ENCODE data around the gene COL6A2. TPM values are rescaled to one million over a fixed set of nuclear protein-coding genes. Genes with fewer than 3 reads are reported as not detected.
A peak's percentile ranks its signal among the peaks of the same experiment; 100 is the strongest.
"Not testable (repeated sequence)": the region's sequence is repeated elsewhere in the genome, so short reads cannot be mapped to it uniquely, and the experiment has no call there.

The COL6A2 gene
- total RNA-seq, 2 donors from 2014 or later: 259 to 377 TPM

DNA sequence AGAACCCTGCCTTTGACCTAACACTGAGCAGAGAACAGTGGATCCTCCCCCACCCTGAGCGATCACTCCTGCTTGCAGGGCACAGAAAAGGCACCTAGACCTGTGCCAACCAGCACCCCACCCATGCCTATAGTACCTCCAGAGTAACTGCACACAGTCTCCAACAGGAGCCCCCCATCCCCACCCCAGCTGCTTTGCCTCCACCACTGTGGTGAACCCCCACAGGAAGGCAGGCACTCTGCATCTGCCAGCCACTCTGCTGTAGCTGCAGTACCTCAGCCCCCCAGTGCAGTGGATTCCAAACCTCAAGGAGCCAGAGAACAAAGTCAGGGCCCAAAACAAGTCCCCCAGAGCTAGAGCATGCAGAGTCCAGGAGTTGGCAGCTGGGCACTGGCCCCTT lies 75.7 kb downstream of the COL6A2 start:
- WGBS, 2 experiments (ENCODE audit: insufficient coverage in 1 of 2, insufficient read length in 1 of 2): 90% methylated on average over 1 of the region's 1 CpG; no CpG with 5 or more reads in 1 of the 2 experiments
- H3K27me3 ChIP-seq (ENCODE audit: control insufficient read depth, insufficient read depth, low read length, poor library complexity, severe bottlenecking): no peaks in the 10 kb centered on the region
- TF ChIP-seq, protein P1, sequence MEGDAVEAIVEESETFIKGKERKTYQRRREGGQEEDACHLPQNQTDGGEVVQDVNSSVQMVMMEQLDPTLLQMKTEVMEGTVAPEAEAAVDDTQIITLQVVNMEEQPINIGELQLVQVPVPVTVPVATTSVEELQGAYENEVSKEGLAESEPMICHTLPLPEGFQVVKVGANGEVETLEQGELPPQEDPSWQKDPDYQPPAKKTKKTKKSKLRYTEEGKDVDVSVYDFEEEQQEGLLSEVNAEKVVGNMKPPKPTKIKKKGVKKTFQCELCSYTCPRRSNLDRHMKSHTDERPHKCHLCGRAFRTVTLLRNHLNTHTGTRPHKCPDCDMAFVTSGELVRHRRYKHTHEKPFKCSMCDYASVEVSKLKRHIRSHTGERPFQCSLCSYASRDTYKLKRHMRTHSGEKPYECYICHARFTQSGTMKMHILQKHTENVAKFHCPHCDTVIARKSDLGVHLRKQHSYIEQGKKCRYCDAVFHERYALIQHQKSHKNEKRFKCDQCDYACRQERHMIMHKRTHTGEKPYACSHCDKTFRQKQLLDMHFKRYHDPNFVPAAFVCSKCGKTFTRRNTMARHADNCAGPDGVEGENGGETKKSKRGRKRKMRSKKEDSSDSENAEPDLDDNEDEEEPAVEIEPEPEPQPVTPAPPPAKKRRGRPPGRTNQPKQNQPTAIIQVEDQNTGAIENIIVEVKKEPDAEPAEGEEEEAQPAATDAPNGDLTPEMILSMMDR (conservative IDR thresholded peaks at IDR 0.05): no peak
- no peak for DNase-seq
- no peaks in the 10 kb centered on the region for H3K27me3 Mint-ChIP-seq (ENCODE audit: insufficient read depth)
- no peak overlapping the region for H3K4me3 Mint-ChIP-seq
- H3K4me3 ChIP-seq (ENCODE audit: low read length): no peak overlapping the region
- H3K36me3 ChIP-seq (ENCODE audit: control insufficient read depth, insufficient read depth, low read length): no peaks in the 10 kb centered on the region
- H3K9me3 Mint-ChIP-seq: peaks cover 16% of the 10 kb centered on the region
- no peaks in the 10 kb centered on the region for H3K4me1 ChIP-seq (ENCODE audit: control insufficient read depth, insufficient read depth, low read length)
- no peak overlapping the region for H3K9ac ChIP-seq (ENCODE audit: extremely low read depth, low read length, poor library complexity, severe bottlenecking)
- H3K4me1 Mint-ChIP-seq: no peaks in the 10 kb centered on the region
- H3K36me3 Mint-ChIP-seq (ENCODE audit: low read depth): peaks cover 14% of the 10 kb centered on the region
- peak overlapping the region; percentile 74 for H3K27ac Mint-ChIP-seq
- H3K27ac ChIP-seq (ENCODE audit: low read depth, low read length): no peak overlapping the region
- H3K9me3 ChIP-seq (ENCODE audit: control insufficient read depth, low read length): peaks cover 8% of the 10 kb centered on the region

DNA sequence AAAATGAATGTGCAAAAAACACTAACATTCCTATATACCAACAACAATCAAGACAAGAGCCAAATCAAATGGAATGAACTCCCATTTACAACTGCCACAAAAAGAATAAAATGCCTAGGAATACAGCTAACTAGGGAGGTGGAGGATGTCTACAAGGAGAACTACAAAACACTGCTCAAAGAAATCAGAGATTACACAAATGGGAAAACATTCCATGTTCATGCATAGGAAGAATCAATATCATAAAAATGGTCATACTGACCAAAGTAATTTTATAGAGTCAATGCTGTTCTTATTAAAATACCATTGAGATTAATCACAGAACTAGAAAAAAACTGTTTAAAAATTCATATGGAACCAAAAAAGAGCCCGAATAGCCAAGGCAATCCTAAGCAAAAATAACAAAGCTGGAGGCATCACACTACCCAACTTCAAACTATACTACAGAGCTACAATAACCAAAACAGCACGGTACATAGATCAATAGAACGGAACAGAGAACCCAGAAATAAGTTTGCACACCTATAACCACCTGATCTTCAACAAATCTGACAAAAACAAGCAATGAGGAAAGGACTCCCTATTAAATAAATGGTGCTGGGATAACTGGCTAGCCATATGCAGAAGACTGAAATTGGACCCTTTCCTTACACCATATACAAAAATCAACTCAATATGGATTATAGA lies 78.7 kb downstream of the COL6A2 start:
- H3K27ac ChIP-seq (ENCODE audit: low read depth, low read length); H3K4me3 ChIP-seq (ENCODE audit: low read length); H3K4me1 ChIP-seq (ENCODE audit: control insufficient read depth, insufficient read depth, low read length); H3K9ac ChIP-seq (ENCODE audit: extremely low read depth, low read length, poor library complexity, severe bottlenecking); H3K27me3 ChIP-seq (ENCODE audit: control insufficient read depth, insufficient read depth, low read length, poor library complexity, severe bottlenecking); H3K27me3 Mint-ChIP-seq (ENCODE audit: insufficient read depth); H3K4me3 Mint-ChIP-seq; H3K27ac Mint-ChIP-seq; H3K9me3 ChIP-seq (ENCODE audit: control insufficient read depth, low read length); H3K4me1 Mint-ChIP-seq; H3K36me3 ChIP-seq (ENCODE audit: control insufficient read depth, insufficient read depth, low read length); DNase-seq: not testable (repeated sequence)
- 80 to 84% methylated on average over 1 to 3 of the region's 3 CpGs for WGBS, 2 experiments (ENCODE audit: insufficient coverage in 1 of 2, insufficient read length in 1 of 2)
- Mint-ChIP-seq H3K36me3 (ENCODE audit: low read depth) (peaks cover 14% of the 10 kb centered on the region), H3K9me3 (peaks cover 16% of the 10 kb centered on the region)

DNA sequence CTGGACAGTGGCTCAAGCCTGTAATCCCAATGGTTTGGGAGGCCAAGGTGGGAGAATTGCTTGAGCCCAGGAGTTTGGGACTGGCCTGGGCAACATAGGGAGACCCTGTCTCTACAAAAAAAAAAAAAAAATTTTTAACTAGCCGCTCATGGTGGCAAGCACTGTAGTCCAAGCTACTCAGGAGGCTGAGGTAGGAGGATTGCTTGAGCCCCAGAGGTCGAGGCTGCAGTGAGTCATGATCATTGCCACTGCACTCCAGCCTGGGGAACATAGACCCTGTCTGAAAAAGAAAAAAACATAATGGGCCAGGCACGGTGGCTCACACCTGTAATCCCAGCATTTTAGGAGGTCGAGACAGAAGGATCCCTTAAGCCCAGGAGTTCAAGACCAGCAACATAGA lies 81.0 kb downstream of the COL6A2 start:
- WGBS, 2 experiments (ENCODE audit: insufficient coverage in 1 of 2, insufficient read length in 1 of 2): 91 to 94% methylated on average over 4 of the region's 4 CpGs
- Mint-ChIP-seq H3K4me3 (no peak overlapping the region), H3K36me3 (ENCODE audit: low read depth) (peaks cover 14% of the 10 kb centered on the region)

More for the DNA sequence above, 81.0 kb downstream of the COL6A2 start:
- TF ChIP-seq, protein P1 (conservative IDR thresholded peaks at IDR 0.05): no peak
- no peaks in the 10 kb centered on the region for H3K36me3 ChIP-seq (ENCODE audit: control insufficient read depth, insufficient read depth, low read length)
- H3K4me1 ChIP-seq (ENCODE audit: control insufficient read depth, insufficient read depth, low read length): no peaks in the 10 kb centered on the region
- H3K27me3 ChIP-seq (ENCODE audit: control insufficient read depth, insufficient read depth, low read length, poor library complexity, severe bottlenecking): no peaks in the 10 kb centered on the region
- no peak overlapping the region for H3K27ac ChIP-seq (ENCODE audit: low read depth, low read length)
- DNase-seq: no peak
- Mint-ChIP-seq H3K9me3 (peaks cover 16% of the 10 kb centered on the region), H3K4me1 (peaks cover 3% of the 10 kb centered on the region), H3K27ac (no peak overlapping the region), H3K27me3 (ENCODE audit: insufficient read depth) (no peaks in the 10 kb centered on the region)
- H3K9me3 ChIP-seq (ENCODE audit: control insufficient read depth, low read length): peaks cover 8% of the 10 kb centered on the region
- no peak overlapping the region for H3K4me3 ChIP-seq (ENCODE audit: low read length)
- no peak overlapping the region for H3K9ac ChIP-seq (ENCODE audit: extremely low read depth, low read length, poor library complexity, severe bottlenecking)

Other genes with a start within 250 kb of the COL6A2 start
- gene COL6A1, start 116.3 kb upstream of the COL6A2 start, total RNA-seq: 100 to 1,000 TPM; 232 to 407 TPM
- gene FTCD, start 57.5 kb downstream of the COL6A2 start, total RNA-seq: 1 to 10 TPM; 3.5 to 4.6 TPM
- gene SPATC1L, start 86.3 kb downstream of the COL6A2 start, total RNA-seq: 10 to 100 TPM; 29.5 to 31.9 TPM
- 10 to 100 TPM; 56.7 to 85.2 TPM for gene LSS, start 130.7 kb downstream of the COL6A2 start, total RNA-seq
- 100 to 1,000 TPM; 120 to 161 TPM for gene MCM3AP, start 187.5 kb downstream of the COL6A2 start, total RNA-seq
- 10 to 100 TPM; 19.6 to 23.3 TPM for gene YBEY, start 188.2 kb downstream of the COL6A2 start, total RNA-seq
- gene C21orf58, start 225.8 kb downstream of the COL6A2 start, total RNA-seq: 10 to 100 TPM; 19.6 to 37.4 TPM
- gene PCNT, start 226.0 kb downstream of the COL6A2 start, total RNA-seq: 10 to 100 TPM; 40.1 to 40.7 TPM